Activated CD8-positive, alpha-beta memory T cell treated with anti-CD3 and anti-CD28 coated beads, Interleukin-2, amount 10 ng/mL, durations not matched to agents 7 days and 5 days (primary cell): ENCODE measurements around the gene TMEM129. TPM values are rescaled to one million over a fixed set of nuclear protein-coding genes. Genes with fewer than 3 reads are reported as not detected.

Source experiments
- ATAC-seq: fragments of 150-1000 bp; cut with Tn5 transposase; one replicate; pipeline ENCODE4 v1.10.0; 2021; ENCODE audit warnings: moderate library complexity
- CTCF ChIA-PET: fragments of 350-600 bp; sonication (Branson Sonifier 250); formaldehyde crosslinking; loops from one replicate; lab custom pipeline; 2021; ENCODE audit warnings: antibody characterized with exemption; lab: Charles Lee
- DNase-seq: peaks from one replicate; pipeline ENCODE4 v3.0.0-alpha.2; 2020
- H3K27ac Mint-ChIP-seq: one replicate; pipeline ENCODE4 v1.8.0; 2021; ENCODE audit warnings: mild to moderate bottlenecking, mixed read lengths
- H3K27me3 Mint-ChIP-seq: one replicate; pipeline ENCODE4 v1.8.0; 2021; ENCODE audit warnings: mixed read lengths
- H3K36me3 Mint-ChIP-seq: one replicate; pipeline ENCODE4 v1.8.0; 2021; ENCODE audit warnings: mild to moderate bottlenecking, mixed read lengths
- H3K4me1 Mint-ChIP-seq: one replicate; pipeline ENCODE4 v1.8.0; 2021; ENCODE audit warnings: mixed read lengths
- H3K4me3 Mint-ChIP-seq: one replicate; pipeline ENCODE4 v1.8.0; 2021; ENCODE audit warnings: mild to moderate bottlenecking, moderate library complexity, mixed read lengths
- H3K9me3 Mint-ChIP-seq: one replicate; pipeline ENCODE4 v1.8.0; 2022; ENCODE audit warnings: low read depth, mixed read lengths
- total RNA-seq, 2 experiments: library from RNA; stranded (reverse); gene quantifications; one replicate each; pipeline ENCODE4 v1.2.3, GENCODE V29; 2021

The TMEM129 gene
- total RNA-seq, 2 experiments from 2014 or later: 22.5 to 24.7 TPM

DNA sequence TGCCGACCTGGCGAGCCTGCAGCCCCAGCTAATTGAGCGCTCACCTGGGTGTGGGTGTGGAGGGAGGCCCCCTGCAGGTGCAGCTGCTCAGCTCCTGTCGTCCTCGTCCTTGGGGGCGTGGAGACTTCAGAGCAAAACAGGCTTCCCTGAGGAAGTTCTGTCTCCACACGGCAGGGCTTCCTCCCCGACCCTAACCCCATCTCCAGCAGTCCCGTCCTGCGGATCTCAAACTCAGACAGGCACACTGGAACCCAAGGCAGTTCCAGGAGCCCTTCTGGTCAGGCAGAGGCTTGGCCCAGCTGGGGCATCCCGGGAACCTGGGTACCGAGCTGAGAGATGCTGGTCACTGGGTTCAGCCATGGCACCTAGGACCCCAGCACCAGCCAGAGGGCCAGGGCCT lies 24.6 kb upstream of the TMEM129 start:
- Mint-ChIP-seq H3K4me3 (no peak overlapping the region), H3K4me1 (no peaks in the 10 kb centered on the region)

DNA sequence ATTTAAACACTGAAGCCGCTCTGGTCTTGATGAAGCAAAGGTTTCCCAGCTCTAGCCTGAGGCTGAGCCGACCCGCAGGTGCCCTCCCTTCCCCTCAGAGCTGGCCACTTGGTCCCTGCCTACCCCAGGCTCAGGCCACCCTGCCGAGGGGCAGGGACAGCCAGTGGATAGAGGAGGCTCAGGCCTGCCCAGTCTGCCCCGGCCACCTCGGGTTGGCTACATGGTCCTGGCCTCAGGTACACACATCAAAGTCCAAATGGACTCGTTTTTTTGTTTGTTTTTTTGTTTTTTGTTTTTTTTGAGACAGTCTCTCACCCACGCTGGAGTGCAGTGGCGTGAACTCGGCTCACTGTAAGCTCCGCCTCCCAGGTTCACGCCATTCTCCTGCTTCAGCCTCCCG lies 24.0 kb upstream of the TMEM129 start:
- Mint-ChIP-seq H3K27ac (no peak overlapping the region), H3K4me3 (no peak overlapping the region), H3K4me1 (no peaks in the 10 kb centered on the region), H3K9me3 (no peaks in the 10 kb centered on the region), H3K27me3 (no peaks in the 10 kb centered on the region), H3K36me3 (peaks cover 20% of the 10 kb centered on the region)
- no peak for ATAC-seq
- DNase-seq: no peak
- CTCF ChIA-PET: interaction anchor here (1.0 to 4.1 kb wide), 9 partner anchors 11 to 154 kb away, joined by 3 to 22 read pairs (median 5); no protein-coding TSS in a partner anchor

More for the DNA sequence above, 24.6 kb upstream of the TMEM129 start:
- H3K36me3 Mint-ChIP-seq: peaks cover 18% of the 10 kb centered on the region
- ATAC-seq (no peak), DNase-seq (no peak)
- H3K27ac Mint-ChIP-seq: no peak overlapping the region
- no peaks in the 10 kb centered on the region for H3K27me3 Mint-ChIP-seq
- H3K9me3 Mint-ChIP-seq: no peaks in the 10 kb centered on the region
- CTCF ChIA-PET: interaction anchor here (0.8 to 4.1 kb wide), 9 partner anchors 11 to 154 kb away, joined by 3 to 22 read pairs (median 5); no protein-coding TSS in a partner anchor

DNA sequence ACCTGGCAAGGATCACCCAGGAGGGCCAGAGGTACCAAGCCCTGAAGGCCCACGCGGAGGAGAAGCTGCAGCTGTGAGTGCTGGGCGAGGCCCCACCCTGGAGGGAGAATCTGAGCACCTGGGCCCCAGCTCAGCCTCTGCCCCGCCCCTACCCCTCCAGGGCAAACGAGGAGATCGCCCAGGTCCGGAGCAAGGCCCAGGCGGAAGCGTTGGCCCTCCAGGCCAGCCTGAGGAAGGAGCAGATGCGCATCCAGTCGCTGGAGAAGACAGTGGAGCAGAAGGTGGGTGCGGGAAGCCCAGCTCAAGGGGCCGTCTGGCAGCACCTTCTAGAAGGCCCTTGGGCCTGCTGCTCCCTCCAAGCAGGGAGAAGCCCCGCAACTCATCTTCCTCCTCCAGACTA lies 23.4 kb upstream of the TMEM129 start:
- ATAC-seq (no peak), DNase-seq (no peak)
- no peaks in the 10 kb centered on the region for H3K27me3 Mint-ChIP-seq
- H3K4me1 Mint-ChIP-seq: no peaks in the 10 kb centered on the region
- no peak overlapping the region for H3K4me3 Mint-ChIP-seq
- H3K36me3 Mint-ChIP-seq: peaks cover 20% of the 10 kb centered on the region
- CTCF ChIA-PET: interaction anchor here (1.0 to 4.1 kb wide), 7 partner anchors 21 to 155 kb away, joined by 3 to 18 read pairs (median 4); no protein-coding TSS in a partner anchor
- H3K27ac Mint-ChIP-seq: no peak overlapping the region
- no peaks in the 10 kb centered on the region for H3K9me3 Mint-ChIP-seq

DNA sequence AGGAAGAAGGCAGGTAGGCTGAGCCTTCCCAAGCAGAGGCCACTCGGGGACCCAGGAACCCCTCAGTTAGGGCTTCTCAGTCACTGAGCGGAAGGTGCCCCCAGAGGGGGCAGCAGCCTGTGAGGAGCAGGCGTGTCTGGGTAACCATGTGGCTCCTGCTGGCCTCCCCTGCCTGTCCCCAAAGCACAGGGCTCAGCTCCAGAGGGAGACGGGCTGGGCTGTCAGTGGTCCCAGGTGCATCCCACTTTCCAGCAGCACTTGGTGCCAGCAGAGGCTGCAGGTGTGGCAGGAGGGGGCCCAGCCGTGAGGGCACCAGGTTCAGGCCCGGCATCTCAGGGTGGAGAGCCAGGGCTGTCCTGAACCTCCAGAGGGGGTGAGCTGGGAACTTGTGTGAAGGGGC lies 22.9 kb upstream of the TMEM129 start:
- Mint-ChIP-seq H3K4me3 (no peak overlapping the region), H3K27ac (peak overlapping the region; percentile 13), H3K9me3 (no peaks in the 10 kb centered on the region), H3K36me3 (peaks cover 24% of the 10 kb centered on the region), H3K27me3 (no peaks in the 10 kb centered on the region), H3K4me1 (no peaks in the 10 kb centered on the region)
- ATAC-seq: no peak
- no peak for DNase-seq
- CTCF ChIA-PET: interaction anchor here (1.0 to 4.1 kb wide), 6 partner anchors 20 to 78 kb away, joined by 3 to 18 read pairs (median 4); no protein-coding TSS in a partner anchor

GRCh38 chr4:1743551-1743950 lies 22.4 kb upstream of the TMEM129 start:
- H3K9me3 Mint-ChIP-seq: peaks cover 1% of the 10 kb centered on the region
- DNase-seq (no peak), ATAC-seq (no peak)
- H3K27ac Mint-ChIP-seq: no peak overlapping the region
- CTCF ChIA-PET: interaction anchor here (1.0 to 3.0 kb wide), 4 partner anchors 48 to 156 kb away, joined by 3 to 18 read pairs (median 4); no protein-coding TSS in a partner anchor
- H3K4me3 Mint-ChIP-seq: no peak overlapping the region
- no peaks in the 10 kb centered on the region for H3K27me3 Mint-ChIP-seq
- no peaks in the 10 kb centered on the region for H3K4me1 Mint-ChIP-seq
- peaks cover 28% of the 10 kb centered on the region for H3K36me3 Mint-ChIP-seq

DNA sequence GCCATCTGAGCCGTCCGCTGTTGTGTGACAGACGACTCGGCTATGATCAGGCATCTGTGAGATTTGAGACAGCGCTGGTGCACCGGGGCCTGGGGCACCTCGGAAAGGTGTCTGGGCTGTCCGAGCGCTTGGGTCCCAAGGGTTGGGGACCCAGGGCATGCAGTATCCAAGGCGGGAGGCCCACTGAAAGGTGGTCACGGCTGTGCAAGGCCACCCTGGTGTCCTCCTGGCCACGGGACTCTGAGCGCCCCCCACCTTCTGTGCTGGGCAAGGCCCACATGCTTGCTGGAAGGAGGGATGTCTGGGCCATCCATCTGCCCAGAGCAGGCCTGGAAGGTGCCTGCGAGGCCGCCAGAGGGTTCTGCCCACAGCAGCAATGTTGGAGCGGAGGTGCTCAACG lies 20.1 kb upstream of the TMEM129 start:
- H3K4me1 Mint-ChIP-seq: no peaks in the 10 kb centered on the region
- no peak overlapping the region for H3K27ac Mint-ChIP-seq
- DNase-seq (no peak), ATAC-seq (no peak)
- H3K9me3 Mint-ChIP-seq: peaks cover 3% of the 10 kb centered on the region
- CTCF ChIA-PET: no interaction called here
- H3K27me3 Mint-ChIP-seq: no peaks in the 10 kb centered on the region
- peaks cover 51% of the 10 kb centered on the region for H3K36me3 Mint-ChIP-seq
- no peak overlapping the region for H3K4me3 Mint-ChIP-seq

DNA sequence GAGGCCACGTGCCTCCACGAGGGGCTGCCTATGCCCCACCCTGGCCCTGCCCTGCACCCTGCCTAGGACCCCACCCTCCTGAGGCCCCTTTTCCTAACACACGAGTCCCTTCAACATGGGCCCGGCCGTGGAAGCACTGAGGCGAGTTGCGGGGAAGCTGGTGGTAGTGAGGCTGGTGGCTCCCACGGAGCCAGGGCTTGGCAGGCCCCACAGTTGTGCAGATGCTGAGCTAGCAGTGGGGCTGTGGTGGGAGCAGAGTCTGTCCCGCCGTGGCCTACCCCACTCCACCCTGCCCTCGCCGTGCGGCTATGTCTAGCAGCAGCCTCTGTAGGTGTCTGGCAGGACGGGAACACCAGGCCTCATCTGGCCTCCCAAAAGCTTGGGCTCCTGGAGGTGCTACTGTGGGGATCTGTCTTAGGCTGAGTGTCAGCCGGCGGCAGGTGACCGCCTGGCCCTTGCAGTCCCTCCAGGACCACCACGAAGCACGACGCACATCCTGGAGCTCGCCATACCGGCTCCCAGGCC lies 19.0 kb upstream of the TMEM129 start:
- H3K27ac Mint-ChIP-seq: no peak overlapping the region
- DNase-seq (no peak), ATAC-seq (no peak)
- H3K4me1 Mint-ChIP-seq: no peaks in the 10 kb centered on the region
- peaks cover 59% of the 10 kb centered on the region for H3K36me3 Mint-ChIP-seq
- H3K4me3 Mint-ChIP-seq: no peak overlapping the region
- no peaks in the 10 kb centered on the region for H3K27me3 Mint-ChIP-seq
- CTCF ChIA-PET: interaction anchor here (0.9 kb wide), 1 partner anchor 8 kb away, joined by 3 read pairs; no protein-coding TSS in a partner anchor
- H3K9me3 Mint-ChIP-seq: peaks cover 3% of the 10 kb centered on the region

DNA sequence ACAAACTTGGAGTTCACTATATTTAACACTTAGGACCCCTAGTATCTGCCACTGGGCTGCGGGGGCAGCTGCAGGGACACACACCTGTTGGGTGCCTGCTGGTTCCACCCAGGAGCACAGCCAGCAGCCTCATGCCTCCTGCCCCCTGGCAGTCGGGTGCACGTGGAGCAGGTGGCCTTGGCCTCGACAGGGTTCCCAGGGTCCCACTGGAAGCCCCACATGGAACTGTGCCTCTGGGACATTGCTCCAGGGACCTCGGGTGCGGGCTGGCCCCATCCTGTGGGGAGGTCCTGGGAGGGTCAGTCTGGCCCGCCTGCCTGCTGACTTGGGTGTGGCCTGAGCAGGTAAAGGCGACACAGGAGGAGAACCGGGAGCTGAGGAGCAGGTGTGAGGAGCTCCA lies 18.2 kb upstream of the TMEM129 start:
- Mint-ChIP-seq H3K4me1 (no peaks in the 10 kb centered on the region), H3K27ac (no peak overlapping the region), H3K9me3 (peaks cover 3% of the 10 kb centered on the region), H3K27me3 (no peaks in the 10 kb centered on the region), H3K36me3 (peaks cover 66% of the 10 kb centered on the region), H3K4me3 (no peak overlapping the region)
- ATAC-seq (no peak), DNase-seq (no peak)
- CTCF ChIA-PET: no interaction called here

- Mint-ChIP-seq H3K9me3 (peaks cover 3% of the 10 kb centered on the region), H3K4me1 (no peaks in the 10 kb centered on the region), H3K27me3 (no peaks in the 10 kb centered on the region), H3K4me3 (no peak overlapping the region), H3K27ac (no peak overlapping the region), H3K36me3 (peaks cover 71% of the 10 kb centered on the region)
- ATAC-seq (no peak), DNase-seq (no peak)
- CTCF ChIA-PET: interaction anchor here (1.1 kb wide), 1 partner anchor 10 kb away, joined by 3 read pairs; no protein-coding TSS in a partner anchor
These were observed 17.3 kb upstream of the TMEM129 start for GRCh38 chr4:1738410-1738809.

- CTCF ChIA-PET: interaction anchor here (1.1 to 2.2 kb wide), 2 partner anchors 11 to 44 kb away, joined by 3 to 8 read pairs; no protein-coding TSS in a partner anchor
- Mint-ChIP-seq H3K4me1 (peaks cover 1% of the 10 kb centered on the region), H3K36me3 (peaks cover 78% of the 10 kb centered on the region), H3K4me3 (no peak overlapping the region), H3K27ac (no peak overlapping the region), H3K27me3 (no peaks in the 10 kb centered on the region), H3K9me3 (peaks cover 3% of the 10 kb centered on the region)
- DNase-seq (no peak), ATAC-seq (no peak)
These were observed 16.5 kb upstream of the TMEM129 start for GRCh38 chr4:1737666-1738065.

DNA sequence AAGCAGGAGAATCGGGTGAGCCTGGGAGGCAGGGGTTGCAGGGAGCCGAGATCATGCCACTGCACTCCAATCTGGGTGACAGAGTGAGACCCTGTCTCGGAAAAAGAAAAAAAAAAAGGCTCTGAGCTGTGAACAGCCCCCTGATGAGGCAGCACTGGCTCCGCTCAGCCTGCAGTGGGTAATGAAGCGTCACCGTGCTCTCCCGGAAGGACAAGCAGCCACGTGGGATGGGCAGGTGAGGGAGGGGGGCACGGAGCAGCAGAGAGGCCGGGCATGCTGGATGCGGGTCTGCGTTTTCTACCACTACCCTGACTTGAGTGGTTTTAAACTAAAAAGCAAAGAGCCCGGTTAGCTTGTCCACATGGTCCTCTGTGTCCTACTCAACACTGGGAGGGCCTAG lies 15.7 kb upstream of the TMEM129 start:
- Mint-ChIP-seq H3K36me3 (peaks cover 80% of the 10 kb centered on the region), H3K27ac (no peak overlapping the region), H3K27me3 (no peaks in the 10 kb centered on the region), H3K9me3 (peaks cover 3% of the 10 kb centered on the region), H3K4me3 (no peak overlapping the region), H3K4me1 (peaks cover 2% of the 10 kb centered on the region)
- ATAC-seq (no peak), DNase-seq (no peak)
- CTCF ChIA-PET: interaction anchor here (2.2 kb wide), 1 partner anchor 43 kb away, joined by 8 read pairs; no protein-coding TSS in a partner anchor

DNA sequence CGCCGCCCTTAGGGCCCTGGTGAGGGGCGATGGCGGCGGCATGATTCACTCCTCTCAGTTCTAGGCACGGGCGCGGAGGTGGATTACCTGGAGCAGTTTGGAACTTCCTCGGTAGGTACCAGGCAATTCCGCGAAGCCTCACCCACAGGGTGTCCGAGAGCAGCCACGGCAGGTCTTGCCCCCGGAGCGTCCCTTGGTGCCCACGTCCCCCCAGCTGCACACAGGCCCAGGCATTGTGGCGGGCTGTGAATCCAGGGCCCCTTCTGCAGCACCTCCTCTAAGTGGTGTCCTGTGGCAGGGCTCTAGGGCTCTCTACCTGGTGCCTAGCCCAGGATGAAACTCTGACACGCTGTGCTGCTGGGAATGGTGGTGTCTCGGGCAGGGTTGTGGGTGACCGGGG lies 14.1 kb upstream of the TMEM129 start:
- no peak for DNase-seq
- Mint-ChIP-seq H3K27me3 (no peaks in the 10 kb centered on the region), H3K27ac (no peak overlapping the region), H3K4me3 (no peak overlapping the region), H3K36me3 (peaks cover 82% of the 10 kb centered on the region), H3K4me1 (peaks cover 13% of the 10 kb centered on the region), H3K9me3 (peaks cover 3% of the 10 kb centered on the region)
- no peak for ATAC-seq
- CTCF ChIA-PET: interaction anchor here (1.5 kb wide), 1 partner anchor 10 kb away, joined by 4 read pairs; no protein-coding TSS in a partner anchor

GRCh38 chr4:1732911-1733310 lies 11.8 kb upstream of the TMEM129 start:
- no peaks in the 10 kb centered on the region for H3K9me3 Mint-ChIP-seq
- H3K4me1 Mint-ChIP-seq: peaks cover 31% of the 10 kb centered on the region
- peaks cover 84% of the 10 kb centered on the region for H3K36me3 Mint-ChIP-seq
- CTCF ChIA-PET: interaction anchor here (1.1 to 1.7 kb wide), 3 partner anchors 9 to 40 kb away, joined by 3 to 6 read pairs (median 4); no protein-coding TSS in a partner anchor
- H3K4me3 Mint-ChIP-seq: no peak overlapping the region
- ATAC-seq (no peak), DNase-seq (no peak)
- H3K27me3 Mint-ChIP-seq: no peaks in the 10 kb centered on the region
- H3K27ac Mint-ChIP-seq: no peak overlapping the region

GRCh38 chr4:1731180-1731579 lies 10.1 kb upstream of the TMEM129 start:
- ATAC-seq (no peak), DNase-seq (no peak)
- H3K4me3 Mint-ChIP-seq: no peak overlapping the region
- no peak overlapping the region for H3K27ac Mint-ChIP-seq
- CTCF ChIA-PET: interaction anchor here (1.7 to 15.1 kb wide), 4 partner anchors 10 to 168 kb away, joined by 3 to 278 read pairs (median 26); partner anchors contain the start of genes TACC3 and TMEM129
- H3K9me3 Mint-ChIP-seq: no peaks in the 10 kb centered on the region
- peaks cover 84% of the 10 kb centered on the region for H3K36me3 Mint-ChIP-seq
- H3K27me3 Mint-ChIP-seq: no peaks in the 10 kb centered on the region
- peaks cover 44% of the 10 kb centered on the region for H3K4me1 Mint-ChIP-seq
